ENCODE results near the gene MTHFSD. TPM values are rescaled to one million over a fixed set of nuclear protein-coding genes. Genes with fewer than 3 reads are reported as not detected.

MTHFSD gene
- total and polyA plus RNA-seq, 11 donors: 3.9 to 17.0 (median 11.4) TPM

- Histone ChIP-seq H3K27me3 (peaks cover 0 to 15% (median 0%) of the 10 kb centered on the region in 9 donors), H3K9me3 (no peaks in the 10 kb centered on the region), H3K4me1 (peaks cover 0 to 15% (median 11%) of the 10 kb centered on the region in 12 donors), H3K36me3 (peaks cover 0 to 26% (median 22%) of the 10 kb centered on the region in 9 donors), H3K4me3 (peak overlapping the region; percentile 55 to 100 (median 92)), H3K27ac (peak overlapping the region; percentile 61 to 93 (median 86))
- intact Hi-C loops (cut with DNase I): no loop called here
- WGBS, 4 donors: 8 to 12% (median 9%) methylated on average over 10 of the region's 10 CpGs
- ATAC-seq (no peak), DNase-seq (no peak)
- TF ChIP-seq CTCF (IDR thresholded peaks at IDR 0.05) (no peak), POLR2A (IDR thresholded peaks at IDR 0.05) (no peak)
These were observed 477 bp downstream of the MTHFSD start for GRCh38 chr16:86554599-86554916.

GRCh38 chr16:86553356-86553755, 1.7 kb downstream of the MTHFSD start:
- ATAC-seq: no peak
- WGBS, 4 donors: 93 to 97% (median 96%) methylated on average over 10 to 22 of the region's 22 CpGs

GRCh38 chr16:86550281-86550680, 4.8 kb downstream of the MTHFSD start:
- ATAC-seq: no peak
- intact Hi-C loops (cut with DNase I): no loop called here

More at GRCh38 chr16:86553356-86553755, 1.7 kb downstream of the MTHFSD start:
- TF ChIP-seq CTCF (IDR thresholded peaks at IDR 0.05) (no peak), POLR2A (IDR thresholded peaks at IDR 0.05) (no peak)
- no peaks in the 10 kb centered on the region for H3K9me3 ChIP-seq
- intact Hi-C loops (cut with DNase I): no loop called here
- peaks cover 0 to 9% (median 0%) of the 10 kb centered on the region in 9 donors for H3K27me3 ChIP-seq
- no peak for DNase-seq
- H3K36me3 ChIP-seq: peaks cover 0 to 33% (median 31%) of the 10 kb centered on the region in 9 donors
- H3K4me3 ChIP-seq: no peak overlapping the region
- no peak overlapping the region for H3K27ac ChIP-seq
- peaks cover 0 to 15% (median 11%) of the 10 kb centered on the region in 12 donors for H3K4me1 ChIP-seq

GRCh38 chr16:86549893-86550190, 5.2 kb downstream of the MTHFSD start:
- Histone ChIP-seq H3K9me3 (no peaks in the 10 kb centered on the region), H3K27me3 (no peaks in the 10 kb centered on the region), H3K4me1 (peaks cover 0 to 15% (median 7%) of the 10 kb centered on the region in 12 donors), H3K27ac (no peak overlapping the region), H3K36me3 (peaks cover 0 to 68% (median 54%) of the 10 kb centered on the region in 9 donors), H3K4me3 (no peak overlapping the region)
- ATAC-seq (no peak), DNase-seq (no peak)
- TF ChIP-seq POLR2A (IDR thresholded peaks at IDR 0.05) (no peak), CTCF (IDR thresholded peaks at IDR 0.05) (no peak)
- intact Hi-C loops (cut with DNase I): no loop called here
- 95 to 100% (median 96%) methylated on average over 3 to 7 of the region's 7 CpGs; no CpG with 5 or more reads in 1 of the 4 donors for WGBS, 4 donors

More at GRCh38 chr16:86550281-86550680, 4.8 kb downstream of the MTHFSD start:
- DNase-seq: no peak
- Histone ChIP-seq H3K36me3 (peaks cover 0 to 63% (median 54%) of the 10 kb centered on the region in 9 donors), H3K27me3 (no peaks in the 10 kb centered on the region), H3K9me3 (no peaks in the 10 kb centered on the region), H3K4me1 (peaks cover 0 to 15% (median 7%) of the 10 kb centered on the region in 12 donors), H3K27ac (no peak overlapping the region), H3K4me3 (no peak overlapping the region)
- TF ChIP-seq CTCF (IDR thresholded peaks at IDR 0.05) (no peak), POLR2A (IDR thresholded peaks at IDR 0.05) (no peak)
- WGBS, 4 donors: 88 to 96% (median 92%) methylated on average over 5 of the region's 5 CpGs
